UCSD-AML1 (cell line): ENCODE data around the gene STXBP6.

ENCODE experiments used
- DNase-seq: peaks from one replicate; lab custom pipeline; 2025; ENCODE audit not compliant: unreplicated experiment; lab: John Stamatoyannopoulos, UW

Gene STXBP6

GRCh38 chr14:24892497-24893051 lies 157.4 kb downstream of the STXBP6 start:
- DNase-seq = no peak

GRCh38 chr14:24891987-24892496 lies 157.9 kb downstream of the STXBP6 start:
- no peak for DNase-seq

GRCh38 chr14:24890716-24891115 lies 159.2 kb downstream of the STXBP6 start:
- DNase-seq = no peak

- DNase-seq = no peak
Observed at GRCh38 chr14:24889843-24890242, 160.1 kb downstream of the STXBP6 start.

GRCh38 chr14:24888532-24888931 lies 161.4 kb downstream of the STXBP6 start:
- no peak for DNase-seq

GRCh38 chr14:24887623-24888304 lies 162.2 kb downstream of the STXBP6 start:
- DNase-seq = no peak

GRCh38 chr14:24885410-24885913 lies 164.5 kb downstream of the STXBP6 start:
- DNase-seq = no peak

GRCh38 chr14:24883576-24883975 lies 166.4 kb downstream of the STXBP6 start:
- no peak for DNase-seq

- no peak for DNase-seq
Observed at GRCh38 chr14:24881116-24881893, 168.6 kb downstream of the STXBP6 start.

GRCh38 chr14:24880689-24881088 lies 169.3 kb downstream of the STXBP6 start:
- no peak for DNase-seq

GRCh38 chr14:24879661-24880386 lies 170.1 kb downstream of the STXBP6 start:
- no peak for DNase-seq

GRCh38 chr14:24876996-24877395 lies 173.0 kb downstream of the STXBP6 start:
- no peak for DNase-seq

GRCh38 chr14:24875991-24876878 lies 173.7 kb downstream of the STXBP6 start:
- DNase-seq = peak; percentile 35

- DNase-seq = no peak
Observed at GRCh38 chr14:24875203-24875838, 174.6 kb downstream of the STXBP6 start.

- no peak for DNase-seq
Observed at GRCh38 chr14:24874514-24875202, 175.3 kb downstream of the STXBP6 start.

- no peak for DNase-seq
Observed at GRCh38 chr14:24873551-24873950, 176.4 kb downstream of the STXBP6 start.

GRCh38 chr14:24870949-24871701 lies 178.8 kb downstream of the STXBP6 start:
- no peak for DNase-seq

GRCh38 chr14:24868389-24868788 lies 181.6 kb downstream of the STXBP6 start:
- no peak for DNase-seq
